NCI-H748 treated with DMSO at 0.1 percent for 48 hours (cell line): ENCODE results near the gene RNF150.
A peak's percentile ranks its signal among the peaks of the same experiment; 100 is the strongest.
"Not testable (repeated sequence)": the region's sequence is repeated elsewhere in the genome, so short reads cannot be mapped to it uniquely, and the experiment has no call there.

ENCODE experiments used
- DNase-seq: peaks from one replicate; lab custom pipeline; 2025; lab: John Stamatoyannopoulos, UW

RNF150 gene

DNA sequence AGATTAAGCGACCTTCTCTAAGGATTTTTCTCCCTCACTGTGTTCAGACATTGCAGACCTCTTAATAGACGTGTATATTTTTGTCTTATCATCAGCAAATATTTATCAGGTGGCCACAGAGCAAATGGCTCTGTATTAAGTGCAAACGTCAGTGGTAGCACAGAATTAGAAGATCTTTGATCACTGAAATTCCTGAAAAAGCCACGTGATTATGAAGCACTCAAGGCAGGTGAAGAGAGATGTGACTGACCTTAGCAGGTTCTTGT lies 271.2 kb downstream of the RNF150 start:
- DNase-seq: no peak

DNA sequence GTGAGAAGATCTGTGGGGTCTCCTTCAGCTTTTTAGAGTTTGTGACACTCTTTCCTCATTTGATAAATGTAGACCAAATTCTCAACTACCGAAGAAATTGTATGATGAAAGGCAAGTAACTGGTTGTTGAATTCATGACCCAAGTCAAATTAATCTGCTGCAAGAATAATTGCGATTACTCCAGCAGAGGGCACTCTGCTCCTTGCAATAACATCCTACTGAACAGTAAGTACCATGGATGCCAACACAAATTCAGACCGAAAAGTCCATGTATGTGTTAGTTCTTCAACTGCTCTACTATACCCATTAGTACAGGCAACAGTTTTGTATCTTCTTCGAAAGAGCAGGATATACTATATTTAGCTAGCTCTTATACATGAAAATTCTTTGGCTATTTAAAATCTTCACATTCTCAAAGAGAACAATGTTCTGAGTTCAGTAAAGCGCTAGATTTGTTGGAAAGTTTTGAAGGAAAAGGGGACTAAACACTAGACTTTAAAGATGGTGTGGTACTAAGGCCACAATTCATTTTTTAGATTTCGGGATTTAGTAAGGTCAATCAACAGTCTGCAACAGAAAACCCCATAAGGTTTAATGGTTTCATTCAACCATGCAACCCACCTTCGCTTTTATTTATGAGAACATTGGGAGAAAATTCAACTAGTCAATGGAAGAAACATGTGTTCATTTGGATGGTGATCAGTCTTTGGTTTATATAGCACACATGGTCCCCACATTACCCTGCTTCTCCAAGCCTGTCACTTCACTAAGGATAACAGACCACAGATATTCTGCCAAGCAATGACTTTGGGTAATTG lies 271.7 kb downstream of the RNF150 start:
- DNase-seq: peak; percentile 63

DNA sequence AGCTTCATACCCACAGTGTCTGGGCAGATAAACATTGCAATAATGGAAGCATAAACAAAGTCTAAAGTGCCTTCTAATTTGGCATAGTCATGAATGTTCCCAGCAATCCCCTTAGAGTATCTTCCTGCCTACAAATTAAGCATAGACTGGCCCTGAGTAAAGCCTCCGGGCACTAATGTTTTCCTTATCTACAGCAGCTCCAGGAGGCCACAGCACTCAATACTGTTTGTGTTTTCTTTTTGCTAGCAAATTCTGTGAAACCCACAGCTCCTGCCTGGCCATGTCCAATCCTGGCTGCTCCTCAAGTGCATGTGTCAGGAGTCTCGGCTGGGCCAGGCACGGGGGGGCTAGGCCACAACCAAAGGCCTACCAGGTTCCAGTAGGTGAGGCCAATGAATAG lies 274.4 kb downstream of the RNF150 start:
- no peak for DNase-seq

DNA sequence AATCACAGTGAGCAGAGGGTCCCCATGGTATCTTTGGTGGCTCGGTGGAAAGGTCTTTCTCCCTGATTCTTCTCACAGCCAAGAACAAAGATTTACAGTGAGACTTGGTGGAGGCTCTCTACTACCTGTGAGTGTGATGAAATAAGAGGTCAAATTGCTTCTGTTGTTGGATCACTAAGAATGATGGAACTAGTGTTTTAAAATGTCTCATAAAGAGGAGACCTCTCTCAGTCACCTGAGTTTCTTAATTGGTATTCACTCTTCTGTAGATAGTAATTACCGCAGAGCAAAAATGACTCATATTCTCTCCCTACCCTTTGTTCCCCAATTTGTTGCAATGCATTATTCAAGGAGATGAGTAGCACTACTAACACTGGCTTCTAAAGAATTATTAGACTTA lies 276.2 kb downstream of the RNF150 start:
- DNase-seq: no peak

DNA sequence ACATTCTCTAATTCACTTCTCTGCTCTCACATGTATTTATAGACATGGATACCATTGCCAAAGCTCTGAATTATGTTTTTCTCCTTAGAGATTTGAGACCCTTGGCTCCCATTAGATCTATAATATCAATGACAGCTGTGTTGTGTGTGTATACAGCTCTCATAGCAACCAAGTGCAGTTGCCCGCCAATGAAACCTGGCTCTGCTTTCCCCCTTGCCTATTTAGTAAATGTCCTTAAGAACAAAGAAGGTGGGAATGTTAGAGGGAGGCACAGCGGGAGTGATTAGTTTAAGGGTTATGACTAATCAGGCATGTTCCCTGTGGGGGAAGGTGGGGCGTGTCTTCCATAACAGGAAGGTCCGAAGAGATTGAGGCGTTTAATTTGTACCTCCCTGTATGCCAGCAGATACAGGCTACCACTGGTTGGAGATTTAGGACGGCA lies 276.6 kb downstream of the RNF150 start:
- DNase-seq: peak; percentile 45

DNA sequence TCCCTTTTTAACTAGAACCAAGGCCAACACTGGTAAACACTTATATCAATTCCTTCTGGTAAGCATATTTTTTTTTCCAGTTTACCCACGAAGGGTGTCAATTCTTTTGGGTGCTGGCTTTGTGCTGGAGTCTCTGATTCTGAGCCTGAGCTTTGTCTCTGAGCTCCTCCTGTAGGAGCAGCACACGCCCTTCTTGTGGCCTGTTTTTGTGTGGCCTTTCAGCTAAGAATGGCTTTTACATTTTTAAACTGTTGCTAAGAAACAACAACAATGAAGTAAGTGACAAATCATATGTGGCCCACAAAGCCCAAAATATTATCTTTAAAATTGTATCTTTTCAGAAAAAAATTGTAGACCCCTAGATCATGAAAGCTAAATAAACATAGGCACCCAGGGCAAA lies 279.1 kb downstream of the RNF150 start:
- no peak for DNase-seq

DNA sequence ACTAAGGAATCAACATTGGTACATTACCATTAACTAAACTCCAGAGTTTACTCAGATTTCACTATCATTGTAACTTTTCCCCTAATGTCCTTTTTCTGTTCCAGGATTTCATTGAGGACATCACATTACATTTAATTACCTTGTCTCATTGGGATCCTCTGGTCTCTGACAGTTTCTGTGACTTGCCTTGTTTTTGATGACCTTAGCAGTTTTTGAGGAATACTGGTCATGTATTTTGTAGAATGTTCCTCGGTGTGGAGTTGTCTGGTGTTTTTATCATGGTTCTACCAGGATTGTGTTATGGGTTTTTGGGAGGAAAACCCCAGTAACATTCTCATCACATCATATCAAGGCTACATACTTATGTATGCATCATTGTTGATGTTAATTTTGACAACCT lies 281.5 kb downstream of the RNF150 start:
- no peak for DNase-seq

DNA sequence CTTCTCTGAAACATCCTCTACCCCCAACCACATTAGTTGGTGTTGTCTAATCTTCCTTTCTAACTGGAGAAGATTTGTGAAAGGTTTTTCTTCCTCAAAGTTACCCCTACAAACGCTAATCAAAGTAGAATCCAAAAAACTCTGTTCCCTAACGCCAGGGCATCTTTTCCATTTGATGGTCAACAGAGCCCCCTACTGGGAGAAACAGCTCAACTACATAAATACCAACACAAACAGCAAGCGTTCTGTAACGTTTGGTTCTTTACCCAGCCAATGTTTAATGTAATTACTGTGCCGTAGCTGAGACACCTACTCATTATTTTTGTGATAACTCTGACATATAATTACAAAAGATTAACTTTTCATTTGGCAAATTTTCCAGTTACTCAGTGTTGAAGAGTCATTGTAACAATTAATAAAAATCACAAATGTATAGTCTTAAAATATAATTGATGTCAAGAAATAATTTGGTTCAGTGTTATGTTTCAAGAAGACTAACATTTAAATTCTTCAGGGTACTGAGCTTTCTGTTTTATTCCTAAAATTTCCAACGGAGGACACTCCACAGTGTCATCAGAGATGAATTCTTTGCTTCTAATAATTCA lies 282.1 kb downstream of the RNF150 start:
- DNase-seq: peak; percentile 60

DNA sequence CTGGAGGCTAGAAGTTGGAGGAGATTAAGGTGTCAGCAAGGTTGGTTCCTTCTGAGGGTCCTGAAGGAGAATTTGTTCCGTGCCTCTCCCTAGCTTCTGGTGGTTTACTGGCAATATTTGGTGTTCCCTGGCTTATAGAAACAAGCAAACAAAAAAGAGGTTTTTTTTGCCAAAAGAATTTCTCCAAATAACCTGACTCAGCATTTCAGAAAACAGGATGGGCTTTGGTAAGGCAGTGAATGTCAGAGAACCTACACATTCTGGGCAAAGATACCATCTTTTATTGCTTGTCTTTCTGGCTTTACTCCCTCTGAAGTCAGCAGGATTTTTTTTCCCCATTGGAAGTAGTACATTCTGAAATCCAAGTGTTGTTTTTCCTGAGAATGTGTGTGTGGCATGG lies 283.7 kb downstream of the RNF150 start:
- no peak for DNase-seq

DNA sequence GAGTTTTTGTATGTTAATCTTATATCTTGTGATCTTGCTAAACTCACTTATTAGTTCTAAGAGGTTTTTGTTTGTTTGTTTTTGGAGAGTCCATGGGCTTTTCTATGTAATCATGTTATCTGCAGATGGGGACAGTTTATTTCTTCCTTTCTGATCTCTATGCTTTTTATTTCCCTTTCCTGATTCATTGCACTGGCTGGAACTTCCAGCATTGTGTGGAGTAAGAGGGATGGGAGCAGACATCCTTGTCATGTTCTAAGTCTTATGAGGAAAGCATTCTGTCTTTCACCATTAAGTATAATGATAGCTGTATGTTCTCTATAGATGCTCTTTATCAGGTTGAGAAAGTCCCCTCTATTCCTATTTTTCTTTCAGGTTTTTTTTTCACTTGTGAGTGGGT lies 286.5 kb downstream of the RNF150 start:
- DNase-seq: no peak

DNA sequence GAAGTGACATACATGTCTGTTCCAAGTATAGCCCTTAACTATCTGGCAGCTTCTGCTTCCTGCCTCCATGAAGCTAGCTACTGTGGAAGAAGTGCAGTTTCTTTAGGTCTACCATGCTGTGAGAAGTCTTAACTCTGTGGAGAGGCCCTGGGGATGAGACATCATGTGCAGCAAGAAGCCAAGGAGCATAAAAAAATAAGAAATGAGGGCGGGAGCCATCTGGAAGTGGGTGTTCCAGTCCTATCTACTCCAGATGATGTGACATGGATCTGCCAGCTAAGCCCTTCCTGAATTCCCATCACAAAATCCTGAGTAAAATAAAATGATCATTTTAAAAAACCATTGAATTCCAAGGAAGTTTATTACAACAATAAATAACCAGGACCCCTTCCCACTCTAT lies 289.2 kb downstream of the RNF150 start:
- no peak for DNase-seq

DNA sequence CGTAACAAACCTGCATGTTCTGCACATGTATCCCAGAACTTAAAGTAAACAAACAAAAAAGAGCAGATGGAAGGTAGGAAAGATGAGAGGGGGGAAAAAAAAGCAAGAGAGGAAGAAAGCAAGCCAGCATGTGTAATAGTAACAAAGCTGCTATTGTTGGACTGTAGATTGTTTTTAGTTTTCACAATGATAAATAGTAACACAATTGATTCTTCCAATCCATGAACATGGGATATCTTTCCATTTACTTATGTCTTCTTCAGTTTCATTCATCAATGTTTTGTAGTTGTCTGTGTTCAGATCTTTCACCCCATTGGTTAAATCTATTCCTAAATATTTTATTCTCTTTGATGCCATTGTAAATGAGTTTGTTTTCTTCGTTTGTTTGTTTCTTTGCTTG lies 292.1 kb downstream of the RNF150 start:
- DNase-seq: no peak

DNA sequence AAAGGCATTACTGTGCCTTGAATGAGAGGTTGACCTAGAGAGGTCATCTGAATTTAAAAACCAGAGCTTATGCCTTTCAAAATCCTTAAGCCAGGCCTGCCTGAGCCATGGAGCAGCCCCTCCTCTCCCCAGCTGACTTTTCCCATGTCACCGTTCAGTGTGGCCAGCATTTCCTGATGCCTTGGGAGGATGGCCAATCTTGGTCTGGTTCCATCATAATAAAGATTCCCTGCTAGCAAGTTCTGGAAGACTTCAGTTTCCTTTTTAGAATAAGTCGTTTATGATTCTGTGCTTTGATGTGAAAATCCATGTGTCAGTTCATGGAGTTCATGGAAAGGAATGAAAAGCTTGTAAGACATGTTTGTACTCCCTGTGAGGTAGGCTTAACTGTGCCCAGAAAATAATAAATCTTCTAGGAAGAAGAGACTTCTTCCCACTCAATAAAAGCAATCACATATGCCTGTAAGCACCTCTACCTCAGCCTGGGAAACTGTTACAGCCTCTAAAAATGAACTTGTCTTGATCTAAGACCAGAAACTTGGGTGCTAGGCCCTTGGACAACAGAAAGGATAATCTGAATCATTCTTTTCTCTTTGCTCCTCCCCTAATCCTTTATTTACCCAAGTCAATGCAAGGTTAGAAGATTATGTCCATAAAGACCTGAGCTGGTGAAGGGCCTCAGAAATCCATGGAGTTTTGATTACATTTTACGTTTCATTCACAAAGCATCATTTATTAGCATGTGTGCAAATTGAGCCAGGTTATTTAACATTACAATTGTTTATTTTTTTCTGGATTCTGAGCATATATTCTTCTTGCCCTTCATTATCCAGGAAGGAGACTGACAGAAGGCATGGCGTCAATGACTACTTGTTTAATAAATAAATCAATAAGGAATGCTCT lies 293.1 kb downstream of the RNF150 start:
- DNase-seq: no peak

DNA sequence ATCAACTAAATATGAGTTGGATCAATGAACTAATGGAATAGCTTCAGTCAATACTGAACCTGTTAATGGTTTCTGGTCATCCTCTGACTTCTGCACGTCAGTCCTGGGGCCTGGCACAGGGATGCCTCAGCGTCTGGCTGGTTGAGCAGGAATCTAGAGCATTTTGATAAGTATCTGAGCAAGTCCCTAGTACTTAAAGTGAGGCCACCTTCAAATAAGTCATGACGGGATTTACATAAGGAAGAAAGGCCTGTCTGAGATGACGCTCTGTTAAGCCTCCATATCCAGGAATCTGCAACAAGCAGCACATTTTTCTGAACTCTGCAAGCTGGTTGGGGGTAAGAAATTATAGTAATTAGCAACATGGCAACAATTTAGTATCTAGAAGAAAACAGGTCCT lies 293.9 kb downstream of the RNF150 start:
- DNase-seq: no peak

DNA sequence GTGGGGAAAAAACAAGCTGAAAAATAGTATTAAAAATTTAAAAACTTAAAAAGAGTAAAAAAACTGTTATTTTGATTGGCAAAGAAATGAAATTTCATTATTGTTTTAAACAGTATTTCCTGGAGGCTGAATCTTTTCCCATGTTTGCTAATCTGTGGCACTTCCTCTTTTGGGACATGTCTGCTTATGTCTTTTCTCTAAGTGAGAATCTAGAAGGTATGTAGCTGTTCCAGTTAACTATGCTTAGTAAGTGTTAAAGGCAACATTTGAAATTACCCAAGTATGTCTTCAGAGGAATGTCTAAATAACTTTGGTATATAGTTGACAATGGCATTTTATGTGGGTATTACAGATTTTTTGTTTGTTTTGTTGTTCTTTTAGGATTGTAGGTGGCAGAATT lies 295.5 kb downstream of the RNF150 start:
- DNase-seq: no peak

DNA sequence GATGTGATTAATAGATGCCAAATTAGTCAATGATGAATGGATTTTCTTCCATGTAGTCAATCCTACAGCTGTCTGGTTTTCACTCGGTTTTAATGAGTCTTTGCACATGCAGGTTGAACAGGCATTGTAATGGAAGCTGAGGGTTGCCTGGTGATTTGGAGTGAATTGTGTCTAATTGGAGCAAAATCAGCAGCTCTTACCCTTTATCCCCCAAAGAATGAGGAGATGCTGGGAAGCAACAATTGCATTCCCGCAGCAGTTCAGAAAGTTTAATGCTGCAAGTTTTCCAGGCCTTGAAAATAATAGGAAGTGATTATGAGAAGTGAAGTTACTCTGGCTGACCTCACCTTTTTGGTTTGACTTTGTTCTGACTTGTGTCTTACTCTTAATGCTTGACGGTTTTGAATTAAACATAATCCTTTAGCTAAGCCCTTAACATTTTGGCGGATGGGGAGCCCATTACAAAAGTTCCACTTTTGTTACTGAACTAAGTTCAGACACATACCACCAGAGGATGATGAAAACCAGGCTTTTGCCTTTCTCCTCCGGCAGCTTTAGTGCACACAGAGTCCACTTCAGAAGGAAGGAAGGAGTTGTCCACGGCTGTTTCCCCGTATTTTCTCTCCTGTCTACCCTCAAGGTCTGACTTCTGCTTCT lies 298.3 kb downstream of the RNF150 start:
- no peak for DNase-seq

DNA sequence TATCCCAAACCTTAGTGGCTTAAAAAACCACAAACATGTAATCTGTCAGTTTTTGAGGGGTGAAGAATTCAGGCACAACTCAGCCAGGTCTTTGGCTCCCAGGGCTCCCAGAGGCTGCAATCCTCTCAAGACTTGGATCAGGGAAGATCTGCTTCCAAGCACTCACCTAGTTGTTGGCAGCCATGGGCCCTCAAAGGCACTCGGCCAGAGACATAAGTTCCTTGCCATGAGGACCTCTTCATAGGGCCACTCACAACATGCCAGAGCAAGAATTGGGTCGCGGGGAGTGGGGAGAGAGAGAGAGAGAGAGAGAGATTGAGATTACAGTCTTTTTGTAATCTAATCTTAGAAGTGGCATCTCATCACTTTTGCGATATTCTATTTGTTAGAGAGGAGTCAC lies 300.0 kb downstream of the RNF150 start:
- DNase-seq: no peak

DNA sequence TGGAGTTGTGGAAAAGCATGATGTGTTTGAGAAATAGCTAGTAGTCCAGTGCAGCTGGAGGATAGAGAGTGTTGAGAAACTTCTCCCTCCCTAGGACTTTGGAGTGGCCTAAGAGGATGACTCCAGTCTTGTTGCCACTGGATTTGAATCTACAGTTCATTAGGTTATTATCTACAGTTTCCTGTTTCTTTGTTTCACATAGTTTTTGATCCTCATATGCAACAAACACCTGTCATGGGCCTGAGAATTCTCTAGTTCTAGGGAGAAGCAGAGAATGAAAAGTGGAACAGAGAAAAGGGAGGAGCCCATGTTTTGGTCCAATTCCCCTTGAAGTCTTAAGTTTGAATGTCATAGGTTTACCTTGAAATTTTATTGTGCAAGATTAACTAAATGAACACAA lies 303.4 kb downstream of the RNF150 start:
- DNase-seq: no peak

DNA sequence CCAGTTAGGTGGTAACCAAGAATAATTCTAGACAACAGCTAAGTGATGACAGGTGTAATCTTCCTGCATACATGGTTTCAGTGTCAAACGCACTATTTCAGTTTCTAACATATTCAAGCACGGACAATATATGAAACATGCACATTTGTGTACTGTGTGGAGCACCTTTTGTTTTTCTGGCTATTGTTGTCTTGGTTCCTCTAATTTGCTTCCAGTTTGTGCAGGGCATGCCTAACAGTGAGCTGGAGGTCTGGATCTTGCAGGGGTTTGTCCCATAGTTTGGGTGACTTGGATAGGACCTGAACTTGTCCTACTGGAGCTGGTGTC lies 306.6 kb downstream of the RNF150 start:
- no peak for DNase-seq

DNA sequence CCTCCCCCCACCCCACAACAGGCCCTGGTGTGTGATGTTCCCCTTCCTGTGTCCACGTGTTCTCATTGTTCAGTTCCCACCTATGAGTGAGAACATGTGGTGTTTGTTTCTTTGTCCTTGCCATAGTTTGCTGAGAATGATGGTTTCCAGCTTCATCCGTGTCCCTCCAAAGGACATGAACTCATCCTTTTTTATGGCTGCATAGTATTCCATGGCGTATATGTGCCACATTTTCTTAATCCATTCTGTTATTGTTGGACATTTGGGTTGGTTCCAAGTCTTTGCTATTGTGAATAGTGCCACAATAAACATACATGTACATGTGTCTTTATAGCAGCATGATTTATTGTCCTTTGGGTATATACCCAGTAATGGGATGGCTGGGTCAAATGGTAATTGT lies 312.7 kb downstream of the RNF150 start:
- DNase-seq: not testable (repeated sequence)

DNA sequence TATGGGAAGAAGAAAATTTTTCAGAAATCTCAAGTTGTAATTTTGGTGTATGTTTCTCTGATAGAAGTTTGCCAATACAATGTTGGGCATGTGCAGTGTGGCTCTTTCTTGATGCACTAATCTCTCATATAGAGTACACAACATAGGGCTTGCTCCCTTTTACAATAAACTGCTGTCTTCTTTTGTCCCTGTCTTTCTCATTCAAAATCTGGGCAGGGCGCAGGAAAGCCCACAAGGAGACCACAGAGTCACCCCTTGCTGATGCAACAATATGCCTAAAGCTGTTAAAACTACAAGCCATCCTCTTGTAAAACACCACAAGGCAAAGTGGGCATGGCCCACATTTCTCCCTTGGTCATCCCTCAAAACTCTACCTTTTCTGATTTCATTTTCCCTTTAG lies 313.7 kb downstream of the RNF150 start:
- no peak for DNase-seq

DNA sequence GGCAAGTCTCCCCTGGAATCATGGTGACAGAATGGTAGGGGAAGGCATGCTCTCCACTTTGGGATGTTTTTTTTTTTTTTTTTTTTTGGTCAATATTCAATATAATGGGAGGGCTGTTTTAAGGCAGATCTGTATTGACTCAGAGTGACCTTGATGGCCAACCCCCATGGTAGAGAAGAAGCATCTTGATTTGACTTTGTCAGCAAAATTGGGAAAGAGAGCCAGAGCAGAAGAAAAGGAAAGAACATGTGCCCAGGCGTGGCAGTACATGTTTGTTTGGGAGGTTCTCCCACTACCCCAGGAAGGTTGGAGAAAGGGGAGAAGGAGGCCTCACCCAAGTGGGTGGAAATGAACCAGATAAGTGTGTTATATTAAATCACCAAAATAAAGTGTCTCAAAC lies 314.8 kb downstream of the RNF150 start:
- no peak for DNase-seq
